Trophoblast cell (in vitro differentiated cells and primary cell): ENCODE data around the gene NOBOX.

Experiments used
- DNase-seq, 2 donors: peaks; one replicate each; pipeline ENCODE4 v3.0.0-alpha.2; 2016
- H2AFZ ChIP-seq: 2 replicates; pipeline ENCODE4 v1.6.1; 2013; ENCODE audit warnings: low read length, moderate library complexity, mild to moderate bottlenecking; ENCODE audit not compliant: insufficient read depth, poor library complexity
- H2AK5ac ChIP-seq: 2 replicates; pipeline ENCODE4 v1.6.1; 2013; ENCODE audit warnings: mild to moderate bottlenecking, low read length
- H2BK120ac ChIP-seq: 2 replicates; pipeline ENCODE4 v1.6.1; 2013; ENCODE audit warnings: low read length, mild to moderate bottlenecking, moderate library complexity; ENCODE audit not compliant: insufficient read depth, poor library complexity
- H2BK12ac ChIP-seq: 2 replicates; pipeline ENCODE4 v1.6.1; 2013; ENCODE audit warnings: mild to moderate bottlenecking, low read length, moderate library complexity
- H2BK5ac ChIP-seq: 2 replicates; pipeline ENCODE4 v1.6.1; 2013; ENCODE audit warnings: low read length, low read depth, moderate library complexity, mild to moderate bottlenecking; ENCODE audit not compliant: poor library complexity
- H3K14ac ChIP-seq: 2 replicates; pipeline ENCODE4 v1.6.1; 2013; ENCODE audit warnings: mild to moderate bottlenecking, low read length
- H3K18ac ChIP-seq: 2 replicates; pipeline ENCODE4 v1.6.1; 2013; ENCODE audit warnings: mild to moderate bottlenecking, low read length
- H3K23ac ChIP-seq: 2 replicates; pipeline ENCODE4 v1.6.1; 2013; ENCODE audit warnings: low read length
- H3K27ac ChIP-seq: 2 replicates; pipeline ENCODE4 v1.5.1; 2013; ENCODE audit warnings: low read depth, mild to moderate bottlenecking, inconsistent platforms, low read length, moderate library complexity
- H3K27me3 ChIP-seq: 2 replicates; pipeline ENCODE4 v1.6.1; 2013; ENCODE audit warnings: inconsistent platforms, mild to moderate bottlenecking, low read length, moderate library complexity; ENCODE audit not compliant: insufficient read depth
- H3K36me3 ChIP-seq, 2 experiments: 1 replicate in 1 of 2; 2 replicates in 1 of 2; pipeline ENCODE4 v1.6.1; 2013; ENCODE audit warnings: low read length in 2 of 2, mild to moderate bottlenecking in 2 of 2, moderate library complexity in 1 of 2; ENCODE audit not compliant: insufficient read depth in 2 of 2, control insufficient read depth in 1 of 2
- H3K4ac ChIP-seq: 2 replicates; pipeline ENCODE4 v1.6.1; 2013; ENCODE audit warnings: low read depth, mild to moderate bottlenecking, low read length, moderate library complexity
- H3K4me1 ChIP-seq, 2 experiments: 1 replicate in 1 of 2; 2 replicates in 1 of 2; pipeline ENCODE4 v1.6.1; 2013; ENCODE audit warnings: low read length in 2 of 2, mild to moderate bottlenecking in 2 of 2, moderate library complexity in 1 of 2; ENCODE audit not compliant: insufficient read depth in 2 of 2, control insufficient read depth in 1 of 2
- H3K4me2 ChIP-seq: 2 replicates; pipeline ENCODE4 v1.6.1; 2013; ENCODE audit warnings: inconsistent platforms, mild to moderate bottlenecking, low read length, moderate library complexity
- H3K4me3 ChIP-seq: 2 replicates; pipeline ENCODE4 v1.5.1; 2013; ENCODE audit warnings: mild to moderate bottlenecking, low read depth, low read length, inconsistent platforms
- H3K79me1 ChIP-seq: one replicate; pipeline ENCODE4 v1.6.1; 2013; ENCODE audit warnings: low read length
- H3K79me2 ChIP-seq: 2 replicates; pipeline ENCODE4 v1.6.1; 2013; ENCODE audit warnings: low read length, mild to moderate bottlenecking; ENCODE audit not compliant: control insufficient read depth, insufficient read depth, poor library complexity
- H3K9ac ChIP-seq: 2 replicates; pipeline ENCODE4 v1.6.1; 2013; ENCODE audit warnings: mild to moderate bottlenecking, low read length
- H3K9me3 ChIP-seq: 2 replicates; pipeline ENCODE4 v1.6.1; 2013; ENCODE audit warnings: low read depth, mild to moderate bottlenecking, control low read depth, inconsistent platforms, low read length; ENCODE audit not compliant: insufficient read depth
- H4K12ac ChIP-seq: 2 replicates; pipeline ENCODE4 v1.6.1; 2013; ENCODE audit warnings: low read depth, mild to moderate bottlenecking, low read length, moderate library complexity
- H4K8ac ChIP-seq: 2 replicates; pipeline ENCODE4 v1.6.1; 2013; ENCODE audit warnings: low read depth, mild to moderate bottlenecking, low read length, moderate library complexity
- H4K91ac ChIP-seq: one replicate; pipeline ENCODE4 v1.6.1; 2013; ENCODE audit warnings: low read depth, mild to moderate bottlenecking, low read length, moderate library complexity
- WGBS: extraction: QIAGEN DNeasy Blood & Tissue Kit; methylation state at CpG from one replicate; pipeline ENCODE4 v1.1.7; 2013; ENCODE audit warnings: missing lambda C conversion rate; ENCODE audit not compliant: insufficient read length, insufficient coverage; ENCODE audit errors: extremely low coverage; 5-methylcytosine and 5-hydroxymethylcytosine counted together

Gene NOBOX

DNA sequence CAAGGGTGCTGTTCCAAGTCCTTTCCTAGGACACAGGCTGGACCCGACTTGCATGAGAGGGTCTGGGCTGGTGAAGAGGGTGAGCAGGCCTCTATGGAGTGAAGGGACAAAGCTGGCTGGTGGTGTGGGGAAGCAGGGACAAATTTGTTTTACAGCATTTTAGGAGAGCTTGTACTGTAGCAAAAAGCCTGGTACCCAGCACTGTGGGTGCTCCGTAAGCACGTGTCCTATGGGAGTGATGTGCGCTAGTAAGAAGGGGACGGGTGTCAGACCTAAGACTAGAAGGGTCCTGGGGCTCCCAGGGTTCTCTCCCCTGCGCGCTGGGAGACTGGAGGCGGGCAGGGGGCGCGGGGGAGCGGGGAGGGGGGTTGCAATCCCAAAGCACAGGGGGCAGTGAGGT lies 391 bp downstream of the NOBOX start:
- H3K4me2 ChIP-seq = no peak overlapping the region
- no peak overlapping the region for H4K91ac ChIP-seq
- no CpG with 5 or more reads among the region's 11 CpGs for WGBS
- H3K4me3 ChIP-seq = no peak overlapping the region
- no peak overlapping the region for H2BK120ac ChIP-seq
- H3K4ac ChIP-seq = no peak overlapping the region
- no peaks in the 10 kb centered on the region for H3K79me2 ChIP-seq
- H2BK5ac ChIP-seq = no peak overlapping the region
- H3K9me3 ChIP-seq = peaks cover 4% of the 10 kb centered on the region
- no peak overlapping the region for H4K8ac ChIP-seq
- no peak overlapping the region for H3K9ac ChIP-seq
- H2AK5ac ChIP-seq = no peak overlapping the region
- H4K12ac ChIP-seq = no peak overlapping the region
- no peaks in the 10 kb centered on the region for H3K27me3 ChIP-seq
- no peaks in the 10 kb centered on the region for H3K79me1 ChIP-seq
- no peak overlapping the region for H3K14ac ChIP-seq
- DNase-seq = no peak
- H3K18ac ChIP-seq = no peak overlapping the region
- no peaks in the 10 kb centered on the region for H3K4me1 ChIP-seq
- H3K23ac ChIP-seq = no peak overlapping the region
- H3K36me3 ChIP-seq = no peaks in the 10 kb centered on the region
- no peak overlapping the region for H2AFZ ChIP-seq
- H2BK12ac ChIP-seq = no peak overlapping the region
- H3K27ac ChIP-seq = no peak overlapping the region

DNA sequence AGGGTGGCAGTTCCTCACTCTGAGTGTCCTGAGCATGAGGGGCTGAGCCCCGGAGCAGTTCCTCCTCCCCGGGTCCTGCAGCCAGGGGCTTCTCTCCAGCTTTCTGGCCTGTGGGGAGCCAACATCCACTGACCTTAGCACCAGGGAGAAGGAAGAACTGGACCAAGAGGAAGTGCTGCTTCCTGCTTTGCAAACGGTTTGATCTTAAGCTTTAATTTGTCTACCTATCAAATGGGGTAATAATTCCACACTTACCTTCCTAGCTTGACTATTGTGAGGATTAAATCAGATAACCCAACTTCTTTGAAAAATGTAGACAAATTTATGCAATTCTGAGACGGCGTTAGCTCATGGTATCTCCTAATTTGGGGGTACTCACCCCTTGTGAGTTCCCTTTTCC lies 2.0 kb downstream of the NOBOX start:
- WGBS = no CpG with 5 or more reads among the region's 5 CpGs

DNA sequence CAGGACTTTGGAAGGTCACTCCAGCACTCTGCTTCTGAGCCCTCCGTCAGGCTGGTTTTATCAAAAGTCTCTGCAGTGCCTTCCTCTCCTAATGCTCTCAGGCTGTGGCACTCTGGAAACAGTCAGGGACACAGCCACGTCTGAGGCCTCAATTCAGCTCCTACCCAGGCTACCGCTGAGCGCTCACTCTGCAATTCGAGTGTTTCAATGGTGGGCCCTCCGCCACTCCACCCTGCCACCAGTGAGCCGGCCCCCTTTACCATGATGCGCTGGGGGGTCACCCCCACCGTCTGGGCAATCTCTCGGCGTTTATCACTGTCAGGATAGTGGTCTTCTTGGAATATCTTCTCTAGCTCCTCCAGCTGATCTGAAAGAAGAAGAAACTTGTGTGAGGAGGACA lies 3.5 kb downstream of the NOBOX start:
- Histone ChIP-seq H3K36me3 (no peaks in the 10 kb centered on the region), H3K27me3 (no peaks in the 10 kb centered on the region), H3K23ac (no peak overlapping the region), H3K27ac (no peak overlapping the region), H3K4ac (no peak overlapping the region), H2AK5ac (no peak overlapping the region), H3K14ac (no peak overlapping the region), H3K4me1 (no peaks in the 10 kb centered on the region), H2BK5ac (no peak overlapping the region), H2BK12ac (no peak overlapping the region), H3K4me2 (no peak overlapping the region), H2AFZ (no peak overlapping the region), H3K18ac (no peak overlapping the region), H4K91ac (no peak overlapping the region), H2BK120ac (no peak overlapping the region), H3K79me2 (no peaks in the 10 kb centered on the region), H3K9me3 (peaks cover 4% of the 10 kb centered on the region), H3K9ac (no peak overlapping the region), H4K12ac (no peak overlapping the region), H3K79me1 (no peaks in the 10 kb centered on the region), H4K8ac (no peak overlapping the region), H3K4me3 (no peak overlapping the region)
- no peak for DNase-seq
- WGBS = no CpG with 5 or more reads among the region's 11 CpGs

More for the DNA sequence above, 2.0 kb downstream of the NOBOX start:
- Histone ChIP-seq H3K9ac (no peak overlapping the region), H3K4me2 (no peak overlapping the region), H3K4me3 (no peak overlapping the region), H3K36me3 (no peaks in the 10 kb centered on the region), H3K18ac (no peak overlapping the region), H3K9me3 (peaks cover 4% of the 10 kb centered on the region), H4K91ac (no peak overlapping the region), H2BK120ac (no peak overlapping the region), H3K27ac (no peak overlapping the region), H4K12ac (no peak overlapping the region), H3K27me3 (no peaks in the 10 kb centered on the region), H2BK5ac (no peak overlapping the region), H2BK12ac (no peak overlapping the region), H3K79me1 (no peaks in the 10 kb centered on the region), H3K14ac (no peak overlapping the region), H2AK5ac (no peak overlapping the region), H3K23ac (no peak overlapping the region), H3K4me1 (no peaks in the 10 kb centered on the region), H3K4ac (no peak overlapping the region), H2AFZ (no peak overlapping the region), H4K8ac (no peak overlapping the region), H3K79me2 (no peaks in the 10 kb centered on the region)
- no peak for DNase-seq

DNA sequence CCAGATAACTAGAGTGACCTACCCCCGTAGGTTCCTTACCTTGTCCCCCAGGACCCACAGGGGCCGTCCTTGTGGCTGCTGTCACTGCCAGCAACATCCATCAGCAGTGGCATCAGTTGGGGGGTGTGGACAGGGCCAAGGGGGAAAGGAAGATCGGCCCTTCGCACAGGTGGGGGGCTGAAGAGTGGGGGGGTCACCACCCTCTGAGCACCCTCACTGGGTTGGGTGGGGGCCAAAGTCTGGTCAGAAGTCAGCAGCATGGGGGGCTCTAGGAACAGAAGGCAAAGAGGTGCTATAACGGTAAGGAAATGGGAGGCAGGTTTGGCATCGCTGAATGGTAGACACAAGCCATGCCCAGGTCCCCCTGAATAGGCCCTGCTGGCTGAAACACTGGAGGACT lies 4.6 kb downstream of the NOBOX start:
- Histone ChIP-seq H2BK5ac (no peak overlapping the region), H3K79me2 (no peaks in the 10 kb centered on the region), H4K12ac (no peak overlapping the region), H2BK120ac (no peak overlapping the region), H3K27ac (no peak overlapping the region), H2AFZ (no peak overlapping the region), H2BK12ac (no peak overlapping the region), H3K79me1 (no peaks in the 10 kb centered on the region), H3K23ac (no peak overlapping the region), H3K4me3 (no peak overlapping the region), H3K9ac (no peak overlapping the region), H3K18ac (no peak overlapping the region), H3K9me3 (peaks cover 4% of the 10 kb centered on the region), H2AK5ac (no peak overlapping the region), H4K91ac (no peak overlapping the region), H4K8ac (no peak overlapping the region), H3K14ac (no peak overlapping the region), H3K36me3 (no peaks in the 10 kb centered on the region), H3K4me2 (no peak overlapping the region), H3K27me3 (no peaks in the 10 kb centered on the region), H3K4ac (no peak overlapping the region), H3K4me1 (no peaks in the 10 kb centered on the region)
- WGBS = no CpG with 5 or more reads among the region's 6 CpGs
- no peak for DNase-seq
